ES-I3 (cell line): ENCODE data around the gene ADGRG2.
"Not testable (repeated sequence)": the region's sequence is repeated elsewhere in the genome, so short reads cannot be mapped to it uniquely, and the experiment has no call there.

ENCODE experiments used
- H3K36me3 ChIP-seq: 2 replicates; pipeline ENCODE4 v1.6.1; 2013; ENCODE audit warnings: mild to moderate bottlenecking, low read length, control low read depth, moderate library complexity; ENCODE audit not compliant: insufficient read depth
- H3K4me1 ChIP-seq: 2 replicates; pipeline ENCODE4 v1.6.1; 2013; ENCODE audit warnings: mild to moderate bottlenecking, control low read depth, low read length; ENCODE audit not compliant: insufficient read depth
- H3K9ac ChIP-seq: 2 replicates; pipeline ENCODE4 v1.6.1; 2013; ENCODE audit warnings: low read depth, mild to moderate bottlenecking, low read length, moderate library complexity
- H3K9me3 ChIP-seq: 2 replicates; pipeline ENCODE4 v1.6.1; 2013; ENCODE audit warnings: mild to moderate bottlenecking, low read length, moderate library complexity; ENCODE audit not compliant: control insufficient read depth, insufficient read depth

Gene ADGRG2

GRCh38 chrX:19063030-19063429, 59.2 kb downstream of the ADGRG2 start:
- Histone ChIP-seq H3K9ac (no peak overlapping the region), H3K36me3 (no peaks in the 10 kb centered on the region), H3K4me1 (no peaks in the 10 kb centered on the region; the same call in 1 of the 2 replicates), H3K9me3 (no peaks in the 10 kb centered on the region)

GRCh38 chrX:19059067-19059466, 63.2 kb downstream of the ADGRG2 start:
- no peaks in the 10 kb centered on the region for H3K36me3 ChIP-seq

GRCh38 chrX:19057856-19058255, 64.4 kb downstream of the ADGRG2 start:
- no peaks in the 10 kb centered on the region for H3K36me3 ChIP-seq
- no peaks in the 10 kb centered on the region for H3K4me1 ChIP-seq

More at GRCh38 chrX:19059067-19059466, 63.2 kb downstream of the ADGRG2 start:
- Histone ChIP-seq H3K9me3 (no peaks in the 10 kb centered on the region), H3K4me1 (no peaks in the 10 kb centered on the region), H3K9ac (no peak overlapping the region)

GRCh38 chrX:19049110-19049509, 73.2 kb downstream of the ADGRG2 start:
- Histone ChIP-seq H3K4me1 (no peaks in the 10 kb centered on the region), H3K9ac (no peak overlapping the region), H3K9me3 (no peaks in the 10 kb centered on the region), H3K36me3 (no peaks in the 10 kb centered on the region)

More at GRCh38 chrX:19057856-19058255, 64.4 kb downstream of the ADGRG2 start:
- no peak overlapping the region for H3K9ac ChIP-seq
- no peaks in the 10 kb centered on the region for H3K9me3 ChIP-seq

GRCh38 chrX:19046343-19047215, 75.7 kb downstream of the ADGRG2 start:
- Histone ChIP-seq H3K9ac (no peak overlapping the region), H3K4me1 (no peaks in the 10 kb centered on the region), H3K36me3 (no peaks in the 10 kb centered on the region), H3K9me3 (no peaks in the 10 kb centered on the region)

GRCh38 chrX:19040373-19040772, 81.9 kb downstream of the ADGRG2 start:
- Histone ChIP-seq H3K36me3 (no peaks in the 10 kb centered on the region), H3K9me3 (no peaks in the 10 kb centered on the region), H3K9ac (no peak overlapping the region), H3K4me1 (no peaks in the 10 kb centered on the region)

GRCh38 chrX:19034025-19034424, 88.2 kb downstream of the ADGRG2 start:
- Histone ChIP-seq H3K9ac (no peak overlapping the region), H3K36me3 (no peaks in the 10 kb centered on the region), H3K9me3 (no peaks in the 10 kb centered on the region), H3K4me1 (no peaks in the 10 kb centered on the region)

GRCh38 chrX:19030805-19031204, 91.5 kb downstream of the ADGRG2 start:
- Histone ChIP-seq H3K4me1 (no peaks in the 10 kb centered on the region), H3K9me3 (no peaks in the 10 kb centered on the region), H3K9ac (no peak overlapping the region), H3K36me3 (no peaks in the 10 kb centered on the region)

GRCh38 chrX:19028560-19028959, 93.7 kb downstream of the ADGRG2 start:
- H3K4me1 ChIP-seq, result no peaks in the 10 kb centered on the region

GRCh38 chrX:19024366-19024765, 97.9 kb downstream of the ADGRG2 start:
- no peak overlapping the region for H3K9ac ChIP-seq
- no peaks in the 10 kb centered on the region for H3K9me3 ChIP-seq

More at GRCh38 chrX:19028560-19028959, 93.7 kb downstream of the ADGRG2 start:
- Histone ChIP-seq H3K9me3 (no peaks in the 10 kb centered on the region), H3K9ac (no peak overlapping the region), H3K36me3 (no peaks in the 10 kb centered on the region)

GRCh38 chrX:19019996-19020395, 102.3 kb downstream of the ADGRG2 start:
- H3K9me3 ChIP-seq, result no peaks in the 10 kb centered on the region
- no peak overlapping the region for H3K9ac ChIP-seq
- no peaks in the 10 kb centered on the region for H3K36me3 ChIP-seq
- no peaks in the 10 kb centered on the region for H3K4me1 ChIP-seq

More at GRCh38 chrX:19024366-19024765, 97.9 kb downstream of the ADGRG2 start:
- Histone ChIP-seq H3K4me1 (no peaks in the 10 kb centered on the region), H3K36me3 (no peaks in the 10 kb centered on the region)

GRCh38 chrX:19017271-19017670, 105.0 kb downstream of the ADGRG2 start:
- no peaks in the 10 kb centered on the region for H3K36me3 ChIP-seq
- no peaks in the 10 kb centered on the region for H3K4me1 ChIP-seq
- no peaks in the 10 kb centered on the region for H3K9me3 ChIP-seq
- no peak overlapping the region for H3K9ac ChIP-seq

- not testable (repeated sequence) for H3K9ac ChIP-seq, H3K4me1 ChIP-seq, H3K36me3 ChIP-seq, H3K9me3 ChIP-seq
Measured at GRCh38 chrX:19016614-19017013, 105.7 kb downstream of the ADGRG2 start.

- no peak overlapping the region for H3K9ac ChIP-seq
- H3K4me1 ChIP-seq, result no peaks in the 10 kb centered on the region
- no peaks in the 10 kb centered on the region for H3K36me3 ChIP-seq
- no peaks in the 10 kb centered on the region for H3K9me3 ChIP-seq
Measured at GRCh38 chrX:19007868-19008267, 114.4 kb downstream of the ADGRG2 start.

- no peaks in the 10 kb centered on the region for H3K9me3 ChIP-seq
- no peaks in the 10 kb centered on the region for H3K36me3 ChIP-seq
- H3K4me1 ChIP-seq, result no peaks in the 10 kb centered on the region
- H3K9ac ChIP-seq, result no peak overlapping the region
Measured at GRCh38 chrX:19007011-19007410, 115.3 kb downstream of the ADGRG2 start.
